HepG2 (cell line): ENCODE measurements around the gene TTC22. TPM values are rescaled to one million over a fixed set of nuclear protein-coding genes. Genes with fewer than 3 reads are reported as not detected.

Experiments
- CREM ChIP-seq, 2 experiments: sonication (generic) in 1 of 2; formaldehyde crosslinking in 1 of 2; IDR thresholded peaks; 2 replicates each; pipeline versions ENCODE4 v1.4.0 to v1.6.1; 2016 to 2020; ENCODE audit warnings: antibody characterized with exemption in 1 of 2, mild to moderate bottlenecking in 1 of 2, missing genetic modification reagents in 1 of 2
- CTCF ChIP-seq: sonication (generic); formaldehyde crosslinking; IDR thresholded peaks from 2 replicates; pipeline ENCODE4 v1.5.0; 2020; ENCODE audit warnings: mild to moderate bottlenecking, missing genetic modification reagents, moderate library complexity
- GRHL1 ChIP-seq: sonication (generic); formaldehyde crosslinking; conservative IDR thresholded peaks from 2 replicates; pipeline ENCODE4 v1.8.0; 2022; ENCODE audit warnings: missing genetic modification reagents
- LRRFIP1 ChIP-seq: sonication (generic); formaldehyde crosslinking; conservative IDR thresholded peaks from 2 replicates; pipeline ENCODE4 v1.4.0; 2020; ENCODE audit warnings: missing genetic modification reagents
- MAFG ChIP-seq: sonication (generic); formaldehyde crosslinking; IDR thresholded peaks from 2 replicates; pipeline ENCODE4 v1.5.1; 2020; ENCODE audit warnings: mild to moderate bottlenecking, missing genetic modification reagents
- MLX ChIP-seq: IDR thresholded peaks from 2 replicates; pipeline ENCODE4 v1.6.1; 2016
- PAWR ChIP-seq: sonication (generic); formaldehyde crosslinking; IDR thresholded peaks from 2 replicates; pipeline ENCODE4 v1.4.0; 2020; ENCODE audit warnings: missing genetic modification reagents, mild to moderate bottlenecking, borderline replicate concordance
- PPARG ChIP-seq: conservative IDR thresholded peaks from 2 replicates; pipeline ENCODE4 v1.6.1; 2016; ENCODE audit warnings: missing biosample characterization, missing genetic modification reagents
- RBM39 ChIP-seq: fragments of 200-400 bp; formaldehyde crosslinking; IDR thresholded peaks from one replicate; pipeline ENCODE4 v1.6.1; 2018; ENCODE audit warnings: antibody characterized with exemption, mild to moderate bottlenecking, low read depth, low read length; ENCODE audit not compliant: poor library complexity, severe bottlenecking
- RCOR2 ChIP-seq: IDR thresholded peaks from 2 replicates; pipeline ENCODE4 v1.6.1; 2016; ENCODE audit warnings: missing biosample characterization, missing genetic modification reagents
- SAFB2 ChIP-seq: sonication (generic); formaldehyde crosslinking; IDR thresholded peaks from 2 replicates; pipeline ENCODE4 v1.5.1; 2020; ENCODE audit warnings: missing genetic modification reagents, low read depth, mild to moderate bottlenecking, borderline replicate concordance
- SIX1 ChIP-seq: sonication (generic); formaldehyde crosslinking; IDR thresholded peaks from 2 replicates; pipeline ENCODE4 v1.4.0; 2020; ENCODE audit warnings: missing genetic modification reagents, borderline replicate concordance
- TAF1 ChIP-seq: sonication (generic); formaldehyde crosslinking; IDR thresholded peaks from 2 replicates; pipeline ENCODE4 v1.4.0; 2020; ENCODE audit warnings: missing genetic modification reagents
- TFE3 ChIP-seq: IDR thresholded peaks from 2 replicates; pipeline ENCODE4 v1.6.1; 2016
- ZBTB3 ChIP-seq: sonication (generic); formaldehyde crosslinking; IDR thresholded peaks from 2 replicates; pipeline ENCODE4 v1.4.0; 2020; ENCODE audit warnings: low read depth, mild to moderate bottlenecking, moderate library complexity, missing genetic modification reagents, borderline replicate concordance
- ZEB1 ChIP-seq: IDR thresholded peaks from 2 replicates; pipeline ENCODE4 v1.6.1; 2012; ENCODE audit warnings: mild to moderate bottlenecking, low read depth, inconsistent platforms; ENCODE audit not compliant: insufficient replicate concordance
- ZNF33B ChIP-seq: sonication (generic); formaldehyde crosslinking; IDR thresholded peaks from 2 replicates; pipeline ENCODE4 v1.5.1; 2020; ENCODE audit warnings: mild to moderate bottlenecking, missing genetic modification reagents
- ZNF674 ChIP-seq: sonication (generic); formaldehyde crosslinking; IDR thresholded peaks from 2 replicates; pipeline ENCODE4 v1.5.0; 2020; ENCODE audit warnings: low read depth, mild to moderate bottlenecking, missing genetic modification reagents
- ZNF850 ChIP-seq: sonication (generic); formaldehyde crosslinking; conservative IDR thresholded peaks from 2 replicates; pipeline ENCODE4 v1.9.0; 2021; ENCODE audit warnings: mild to moderate bottlenecking, missing genetic modification reagents
- ZSCAN25 ChIP-seq: sonication (generic); formaldehyde crosslinking; IDR thresholded peaks from 2 replicates; pipeline ENCODE4 v1.8.0; 2022; ENCODE audit warnings: mild to moderate bottlenecking, missing genetic modification reagents
- polyA plus RNA-seq, 8 experiments: library from polyadenylated mRNA; depleted of rRNA in 3 of 8; stranded (reverse) in 7 of 8; unstranded in 1 of 8; fragments of >200 nt; fragmentation: Illumina TruSeq in 4 of 8; extraction: Trizol in 4 of 8; gene quantifications; 2 replicates each; pipeline versions ENCODE4 v1.2.1 to v1.2.3, GENCODE V29; 2011 to 2016; ENCODE audit warnings: low read depth in 4 of 8, missing spikeins in 1 of 8, mixed read lengths in 1 of 8; ENCODE audit not compliant: insufficient read depth in 1 of 8
- total RNA-seq, 5 experiments: library from RNA; depleted of rRNA; stranded (reverse); fragments of >200 nt; fragmentation: Illumina TruSeq; extraction: Trizol; gene quantifications; 2 replicates each; pipeline ENCODE4 v1.2.3, GENCODE V29; 2016; ENCODE audit warnings: low read depth in 1 of 5

TTC22 gene
- total and polyA plus RNA-seq, 2 of the 13 experiments (the other 11 are each of a cell fraction or from before 2014, with no cell fraction given), result not detected

- TF ChIP-seq TFE3 (peak; percentile 84), CTCF (CRISPR knock-in tag) (peak; percentile 63), PAWR (no peak), ZNF33B (CRISPR knock-in tag) (no peak), GRHL1 (no peak), ZNF850 (no peak), ZEB1 (peak; percentile 60), CREM (IDR thresholded peaks at IDR 0.05) (peak; percentile 16; the same call in 1 of the 2 replicates), CREM (CRISPR knock-in tag; IDR thresholded peaks at IDR 0.05) (no peak), MLX (CRISPR knock-in tag) (no peak), PPARG (CRISPR knock-in tag) (0 out of 2 replicates have a peak, but pooled peaks have one; percentile 5), RCOR2 (CRISPR knock-in tag) (0 out of 2 replicates have a peak, but pooled peaks have one; percentile 22), RBM39 (no peak), SIX1 (CRISPR knock-in tag) (no peak), SAFB2 (CRISPR knock-in tag) (no peak), LRRFIP1 (no peak), MAFG (CRISPR knock-in tag) (peak; percentile 79; the same call in 1 of the 2 replicates), ZNF674 (CRISPR knock-in tag) (no peak), TAF1 (CRISPR knock-in tag) (no peak), ZBTB3 (CRISPR knock-in tag) (no peak), ZSCAN25 (no peak)
These were observed 6.4 kb downstream of the TTC22 start (continued) for GRCh38 chr1:54794451-54795355.
